Natural killer cell (primary cell): Measurements from ENCODE around the gene CDKAL1. TPM values are rescaled to one million over a fixed set of nuclear protein-coding genes. Genes with fewer than 3 reads are reported as not detected.

Experiments used
- ATAC-seq, 3 donors: fragments of 150-1000 bp in 2 of 3; fragments of 200-7000 bp in 1 of 3; cut with Tn5 transposase; 1 replicate in 1 of 3; 2 replicates in 2 of 3; pipeline ENCODE4 v1.10.0; 2021; ENCODE audit warnings: mild to moderate bottlenecking in 2 of 3, moderate library complexity in 2 of 3
- DNase-seq, 2 donors: peaks; one replicate each; pipeline versions ENCODE4 v3.0.0 to v3.0.0-alpha.2; 2013 to 2021; ENCODE audit warnings: mixed read lengths in 1 of 2
- H3K27ac ChIP-seq: one replicate; pipeline ENCODE4 v1.5.1; 2013; ENCODE audit warnings: mild to moderate bottlenecking, low read length
- H3K27me3 ChIP-seq: one replicate; pipeline ENCODE4 v1.6.1; 2013; ENCODE audit warnings: low read length; ENCODE audit not compliant: control insufficient read depth, insufficient read depth
- H3K36me3 ChIP-seq: one replicate; pipeline ENCODE4 v1.6.1; 2013; ENCODE audit warnings: low read length; ENCODE audit not compliant: control insufficient read depth, insufficient read depth
- H3K4me1 ChIP-seq: one replicate; pipeline ENCODE4 v1.6.1; 2013; ENCODE audit warnings: low read length; ENCODE audit not compliant: control insufficient read depth, insufficient read depth
- H3K4me3 ChIP-seq: one replicate; pipeline ENCODE4 v1.5.1; 2013; ENCODE audit warnings: low read length
- H3K9me3 ChIP-seq: one replicate; pipeline ENCODE4 v1.6.1; 2013; ENCODE audit warnings: low read length; ENCODE audit not compliant: control insufficient read depth, insufficient read depth
- H3K27ac Mint-ChIP-seq, 2 donors: one replicate each; pipeline ENCODE4 v1.8.0; 2022; ENCODE audit warnings: mild to moderate bottlenecking in 2 of 2, mixed read lengths in 2 of 2, moderate library complexity in 1 of 2
- H3K27me3 Mint-ChIP-seq, 2 donors: one replicate each; pipeline ENCODE4 v1.8.0; 2022; ENCODE audit warnings: low read depth in 2 of 2, mixed read lengths in 2 of 2
- H3K36me3 Mint-ChIP-seq: one replicate; pipeline ENCODE4 v1.8.0; 2022; ENCODE audit warnings: mixed read lengths
- H3K4me1 Mint-ChIP-seq, 2 donors: one replicate each; pipeline ENCODE4 v1.8.0; 2022; ENCODE audit warnings: mixed read lengths in 2 of 2
- H3K4me3 Mint-ChIP-seq: one replicate; pipeline ENCODE4 v1.8.0; 2022; ENCODE audit warnings: mild to moderate bottlenecking, moderate library complexity, mixed read lengths
- H3K9me3 Mint-ChIP-seq, 2 donors: one replicate each; pipeline ENCODE4 v1.8.0; 2022; ENCODE audit warnings: mixed read lengths in 2 of 2
- CTCF ChIP-seq: fragments of 200-600 bp; IDR thresholded peaks from one replicate; pipeline ENCODE4 v1.8.0; 2022; ENCODE audit warnings: antibody characterized with exemption
- WGBS: methylation state at CpG from one replicate; pipeline ENCODE4 v1.1.7; 2013; ENCODE audit warnings: missing lambda C conversion rate; ENCODE audit not compliant: insufficient coverage; 5-methylcytosine and 5-hydroxymethylcytosine counted together
- intact Hi-C: fragments of 100-400 bp; cut with micrococcal nuclease; formaldehyde crosslinking; loops from one replicate; pipeline ENCODE4 v1.14.2; 2022
- total RNA-seq, 4 donors: library from RNA; stranded (reverse); fragments of 120-200 nt in 1 of 4; gene quantifications; one replicate each; pipeline versions ENCODE4 v1.2.3 to v1.2.4, GENCODE V29; 2013 to 2022

CDKAL1 gene
- total RNA-seq, 3 donors from 2014 or later (not counting 1 experiment from before 2014, with no cell fraction given), result 26.0 to 32.8 (median 28.9) TPM

GRCh38 chr6:21262504-21262903, 728.2 kb downstream of the CDKAL1 start:
- no peak for ATAC-seq
- Histone ChIP-seq H3K36me3 (no peaks in the 10 kb centered on the region), H3K27me3 (no peaks in the 10 kb centered on the region), H3K4me3 (no peak overlapping the region), H3K4me1 (no peaks in the 10 kb centered on the region), H3K27ac (no peak overlapping the region), H3K9me3 (no peaks in the 10 kb centered on the region)
- H3K4me1 Mint-ChIP-seq, result peaks cover 16 to 24% of the 10 kb centered on the region in 2 donors
- H3K27me3 Mint-ChIP-seq, result peaks cover 0 to 2% of the 10 kb centered on the region in 2 donors
- no peak for DNase-seq
- no peak overlapping the region for H3K27ac Mint-ChIP-seq
- intact Hi-C loops, result no loop called here
- no peak for TF ChIP-seq CTCF
- H3K4me3 Mint-ChIP-seq, result no peak overlapping the region
- 78% methylated on average over 5 of the region's 5 CpGs for WGBS
- no peaks in the 10 kb centered on the region for H3K9me3 Mint-ChIP-seq
- no peaks in the 10 kb centered on the region for H3K36me3 Mint-ChIP-seq

- H3K9me3 Mint-ChIP-seq, result no peaks in the 10 kb centered on the region
- DNase-seq (no peak), ATAC-seq (no peak)
- H3K4me1 Mint-ChIP-seq, result peaks cover 13 to 16% of the 10 kb centered on the region in 2 donors
- intact Hi-C loops, result no loop called here
- Histone ChIP-seq H3K27me3 (no peaks in the 10 kb centered on the region), H3K36me3 (no peaks in the 10 kb centered on the region), H3K27ac (no peak overlapping the region), H3K9me3 (no peaks in the 10 kb centered on the region), H3K4me1 (no peaks in the 10 kb centered on the region), H3K4me3 (no peak overlapping the region)
- H3K36me3 Mint-ChIP-seq, result no peaks in the 10 kb centered on the region
- H3K4me3 Mint-ChIP-seq, result no peak overlapping the region
- no peak for TF ChIP-seq CTCF
- WGBS, result 86% methylated on average over 18 of the region's 18 CpGs
- no peak overlapping the region for H3K27ac Mint-ChIP-seq
- peaks cover 0 to 2% of the 10 kb centered on the region in 2 donors for H3K27me3 Mint-ChIP-seq
Measured at GRCh38 chr6:21263531-21264287, 729.5 kb downstream of the CDKAL1 start.

- no peak overlapping the region for H3K4me3 ChIP-seq
- Mint-ChIP-seq H3K9me3 (no peaks in the 10 kb centered on the region), H3K36me3 (no peaks in the 10 kb centered on the region), H3K4me1 (peaks cover 10 to 16% of the 10 kb centered on the region in 2 donors), H3K4me3 (no peak overlapping the region), H3K27ac (no peak overlapping the region), H3K27me3 (peaks cover 0 to 2% of the 10 kb centered on the region in 2 donors)
- H3K9me3 ChIP-seq, result no peaks in the 10 kb centered on the region
- no peak for ATAC-seq
- 78% methylated on average over 10 of the region's 10 CpGs for WGBS
- intact Hi-C loops, result no loop called here
- no peaks in the 10 kb centered on the region for H3K36me3 ChIP-seq
- DNase-seq, result no peak
- TF ChIP-seq CTCF, result no peak
- H3K27me3 ChIP-seq, result no peaks in the 10 kb centered on the region
- no peaks in the 10 kb centered on the region for H3K4me1 ChIP-seq
- no peak overlapping the region for H3K27ac ChIP-seq
Measured at GRCh38 chr6:21264288-21265033, 730.2 kb downstream of the CDKAL1 start.
